ENCODE measurements around the gene ELP4.

GRCh38 chr11:31680770-31681169 is 171.2 kb downstream of the ELP4 start:
- TF ChIP-seq CTCF (IDR thresholded peaks at IDR 0.05) (no peak), POLR2A (IDR thresholded peaks at IDR 0.05) (no peak)
